ENCODE data around the gene DCBLD2. TPM values are rescaled to one million over a fixed set of nuclear protein-coding genes. Genes with fewer than 3 reads are reported as not detected.
A peak's percentile ranks its signal among the peaks of the same experiment; 100 is the strongest.

Gene DCBLD2
- total and polyA plus RNA-seq, 2 of the 13 experiments (the other 11 are each of a cell fraction or from before 2014, with no cell fraction given) = 43.8 to 56.9 TPM

DNA sequence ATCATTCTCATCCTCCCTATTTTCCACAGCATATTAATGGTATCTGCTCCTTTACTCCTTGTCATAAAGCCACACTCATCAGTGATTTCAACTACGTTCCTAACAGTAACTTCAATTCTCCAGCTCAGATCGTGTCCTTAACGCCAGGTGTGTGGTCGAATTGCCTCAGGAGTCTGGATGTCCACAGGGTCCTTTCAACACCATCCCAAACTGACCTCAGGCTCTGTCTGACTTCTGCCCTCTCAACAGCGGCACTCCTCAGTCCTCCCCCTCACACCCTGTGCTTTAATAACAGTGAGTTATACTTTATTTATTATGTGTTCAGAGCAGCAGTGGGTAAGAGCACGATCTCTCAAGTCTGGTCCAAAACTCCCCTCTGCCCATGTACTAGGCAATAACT is 95.9 kb downstream of the DCBLD2 start (continued):
- TF ChIP-seq, protein P1, sequence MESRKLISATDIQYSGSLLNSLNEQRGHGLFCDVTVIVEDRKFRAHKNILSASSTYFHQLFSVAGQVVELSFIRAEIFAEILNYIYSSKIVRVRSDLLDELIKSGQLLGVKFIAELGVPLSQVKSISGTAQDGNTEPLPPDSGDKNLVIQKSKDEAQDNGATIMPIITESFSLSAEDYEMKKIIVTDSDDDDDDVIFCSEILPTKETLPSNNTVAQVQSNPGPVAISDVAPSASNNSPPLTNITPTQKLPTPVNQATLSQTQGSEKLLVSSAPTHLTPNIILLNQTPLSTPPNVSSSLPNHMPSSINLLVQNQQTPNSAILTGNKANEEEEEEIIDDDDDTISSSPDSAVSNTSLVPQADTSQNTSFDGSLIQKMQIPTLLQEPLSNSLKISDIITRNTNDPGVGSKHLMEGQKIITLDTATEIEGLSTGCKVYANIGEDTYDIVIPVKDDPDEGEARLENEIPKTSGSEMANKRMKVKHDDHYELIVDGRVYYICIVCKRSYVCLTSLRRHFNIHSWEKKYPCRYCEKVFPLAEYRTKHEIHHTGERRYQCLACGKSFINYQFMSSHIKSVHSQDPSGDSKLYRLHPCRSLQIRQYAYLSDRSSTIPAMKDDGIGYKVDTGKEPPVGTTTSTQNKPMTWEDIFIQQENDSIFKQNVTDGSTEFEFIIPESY (CRISPR knock-in tag; IDR thresholded peaks at IDR 0.05) = no peak
- no peak for TF ChIP-seq ZBTB42 (CRISPR knock-in tag; IDR thresholded peaks at IDR 0.05)
- TF ChIP-seq CEBPG (CRISPR knock-in tag; IDR thresholded peaks at IDR 0.05) = no peak
- no peak for TF ChIP-seq REXO4 (CRISPR knock-in tag; IDR thresholded peaks at IDR 0.05; ENCODE audit: borderline replicate concordance)
- no peak for TF ChIP-seq ARNTL (CRISPR knock-in tag; IDR thresholded peaks at IDR 0.05)
- TF ChIP-seq ZNF781 (CRISPR knock-in tag; IDR thresholded peaks at IDR 0.05; ENCODE audit: borderline replicate concordance, not compliant biosample characterization) = no peak

DNA sequence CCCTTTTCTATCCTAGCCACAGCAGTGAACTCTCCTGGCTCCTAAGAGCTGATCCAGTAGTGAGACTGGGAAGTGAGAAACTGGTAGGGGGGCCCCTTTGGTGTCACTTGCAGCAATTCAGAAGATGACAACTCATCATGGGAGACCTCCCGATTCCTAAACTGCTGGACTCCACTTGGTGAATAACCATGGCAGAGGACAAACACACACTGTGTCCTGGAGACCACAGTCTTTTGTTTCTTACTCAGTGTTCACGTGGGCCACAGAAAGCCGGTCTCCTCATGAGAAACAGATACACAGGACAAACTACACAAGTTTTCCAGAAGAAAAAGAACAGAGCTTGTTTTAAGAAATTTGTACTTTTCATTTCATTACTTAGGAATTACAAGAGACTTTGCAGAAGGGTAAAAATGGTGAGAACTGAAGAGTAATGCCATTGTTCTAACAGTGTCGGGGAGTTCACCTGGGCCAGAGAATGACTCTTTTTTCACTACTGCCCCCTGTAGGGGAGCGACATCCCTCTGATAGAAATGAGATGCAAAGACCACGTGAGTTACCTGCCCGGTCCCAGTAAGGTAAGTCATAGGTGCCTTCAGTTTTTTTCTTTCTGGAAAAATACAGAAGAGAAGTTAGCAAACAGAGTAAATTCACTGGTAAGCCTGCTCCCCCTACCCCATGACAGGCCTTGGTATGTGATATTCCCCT is 100.3 kb downstream of the DCBLD2 start:
- in situ Hi-C loops (cut with HindIII; ENCODE audit: extremely low pct_ligation_motif_present, low pct_unique_long_range_greater_than_20kb) = no loop called here

More for the DNA sequence above, 100.3 kb downstream of the DCBLD2 start:
- H3K4me1 ChIP-seq (ENCODE audit: insufficient read depth, low read length) = peaks cover 7% of the 10 kb centered on the region
- no peaks in the 10 kb centered on the region for H3K9me3 ChIP-seq (ENCODE audit: low read length)
- FAIRE-seq = no peak
- no peak for DNase-seq (ENCODE audit: low spot score)
- H4K20me1 ChIP-seq (ENCODE audit: insufficient read depth, low read length) = no peaks in the 10 kb centered on the region
- H3K27ac ChIP-seq (ENCODE audit: extremely low read length, insufficient read depth, low read length) = no peak overlapping the region
- no peak overlapping the region for H2AFZ ChIP-seq (ENCODE audit: low read length)
- H3K36me3 ChIP-seq (replicated peaks in 1 of 2; ENCODE audit: control insufficient read depth in 1 of 2, insufficient read depth in 2 of 2, low read length in 2 of 2) = peaks cover 11 to 29% of the 10 kb centered on the region in 2 experiments; a peak in 4 of 5 replicates
- ChIA-PET POLR2A (no interaction called here), CTCF (ENCODE audit: low intra/inter-chr PET ratio, low total read pairs) (interaction anchor here (1.8 kb wide), 1 partner anchor 199 kb away, joined by 7 read pairs; no protein-coding TSS in a partner anchor)
- no peak overlapping the region for H3K4me2 ChIP-seq (ENCODE audit: low read depth, low read length)
- no peak overlapping the region for H3K4me3 ChIP-seq (replicated peaks in 1 of 3; ENCODE audit: insufficient read depth in 1 of 3, low read depth in 2 of 3, low read length in 3 of 3)
- H3K79me2 ChIP-seq (ENCODE audit: insufficient read depth, low read length) = no peaks in the 10 kb centered on the region
- TF ChIP-seq ZNF841 (CRISPR knock-in tag; IDR thresholded peaks at IDR 0.05; ENCODE audit: borderline replicate concordance) (no peak), STAG1 (CRISPR knock-in tag; IDR thresholded peaks at IDR 0.05) (peak; percentile 58), ZNF34 (CRISPR knock-in tag; IDR thresholded peaks at IDR 0.05; ENCODE audit: borderline replicate concordance) (no peak), HNRNPL (IDR thresholded peaks at IDR 0.05; ENCODE audit: low read depth, low read length) (no peak)
- TF ChIP-seq, protein P2, sequence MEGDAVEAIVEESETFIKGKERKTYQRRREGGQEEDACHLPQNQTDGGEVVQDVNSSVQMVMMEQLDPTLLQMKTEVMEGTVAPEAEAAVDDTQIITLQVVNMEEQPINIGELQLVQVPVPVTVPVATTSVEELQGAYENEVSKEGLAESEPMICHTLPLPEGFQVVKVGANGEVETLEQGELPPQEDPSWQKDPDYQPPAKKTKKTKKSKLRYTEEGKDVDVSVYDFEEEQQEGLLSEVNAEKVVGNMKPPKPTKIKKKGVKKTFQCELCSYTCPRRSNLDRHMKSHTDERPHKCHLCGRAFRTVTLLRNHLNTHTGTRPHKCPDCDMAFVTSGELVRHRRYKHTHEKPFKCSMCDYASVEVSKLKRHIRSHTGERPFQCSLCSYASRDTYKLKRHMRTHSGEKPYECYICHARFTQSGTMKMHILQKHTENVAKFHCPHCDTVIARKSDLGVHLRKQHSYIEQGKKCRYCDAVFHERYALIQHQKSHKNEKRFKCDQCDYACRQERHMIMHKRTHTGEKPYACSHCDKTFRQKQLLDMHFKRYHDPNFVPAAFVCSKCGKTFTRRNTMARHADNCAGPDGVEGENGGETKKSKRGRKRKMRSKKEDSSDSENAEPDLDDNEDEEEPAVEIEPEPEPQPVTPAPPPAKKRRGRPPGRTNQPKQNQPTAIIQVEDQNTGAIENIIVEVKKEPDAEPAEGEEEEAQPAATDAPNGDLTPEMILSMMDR (CRISPR knock-in tag; IDR thresholded peaks at IDR 0.05) = peak; percentile 38
- no peak overlapping the region for H3K9ac ChIP-seq (ENCODE audit: insufficient read depth, low read depth, low read length)
- BruUV-seq (replicated peaks) = no TSS peak
- ATAC-seq = peak; percentile 68
- no peaks in the 10 kb centered on the region for H3K27me3 ChIP-seq (ENCODE audit: control insufficient read depth in 1 of 2, insufficient read depth in 2 of 2, low read length in 2 of 2)
- intact Hi-C loops (cut with micrococcal nuclease; ENCODE audit: unreplicated experiment) = no loop called here
- 86% methylated on average over 7 of the region's 7 CpGs for WGBS (ENCODE audit: low lambda C conversion rate)

All from HepG2 (cell line).